A549 (cell line): ENCODE results near the gene CLASP1. TPM values are rescaled to one million over a fixed set of nuclear protein-coding genes. Genes with fewer than 3 reads are reported as not detected.

Experiments used
- ATAC-seq, 2 experiments: fragments of 200-7000 bp in 1 of 2; fragments of >200 bp in 1 of 2; cut with Nextera tagmentation in 1 of 2; cut with Tn5 transposase in 1 of 2; 3 replicates each; pipeline versions ENCODE4 v1.8.0 to v1.9.1; 2018 to 2020; ENCODE audit warnings: mild to moderate bottlenecking in 1 of 2, moderate library complexity in 1 of 2
- CTCF ChIA-PET: fragments of 300-600 bp; sonication (Branson Sonifier 250); formaldehyde crosslinking; extraction: SDS; loops from one replicate; lab custom pipeline; 2021; ENCODE audit warnings: antibody characterized with exemption, inconsistent platforms; lab: Yijun Ruan, JAX
- POLR2A ChIA-PET: fragments of 350-600 bp; formaldehyde crosslinking; extraction: SDS; loops from one replicate; lab custom pipeline; 2021; ENCODE audit warnings: antibody characterized with exemption, inconsistent platforms; lab: Yijun Ruan, JAX
- DNase-seq, 2 experiments: peaks; one replicate each; pipeline versions ENCODE4 v3.0.0 to v3.0.0-alpha.2; 2011 to 2016; ENCODE audit warnings: low read depth in 1 of 2, low spot score in 1 of 2
- FAIRE-seq: peaks from 2 replicates; lab custom pipeline; 2011; peaks lifted over from hg19 to GRCh38; lab: Jason Lieb, UNC
- H3K27ac ChIP-seq, 2 experiments: fragments of >200 bp; sonication (Bioruptor Twin); formaldehyde crosslinking; 3 replicates each; pipeline ENCODE4 v1.5.1; 2016 to 2017
- H3K4me1 ChIP-seq: fragments of >200 bp; sonication (Bioruptor Twin); formaldehyde crosslinking; 3 replicates; pipeline ENCODE4 v1.6.1; 2016
- H3K4me2 ChIP-seq: fragments of >200 bp; sonication (Bioruptor Twin); formaldehyde crosslinking; 3 replicates; pipeline ENCODE4 v1.6.1; 2016
- H3K4me3 ChIP-seq: fragments of >200 bp; sonication (Bioruptor Twin); formaldehyde crosslinking; 3 replicates; pipeline ENCODE4 v1.5.1; 2016
- H3K9me3 ChIP-seq: fragments of >200 bp; sonication (Bioruptor Twin); formaldehyde crosslinking; 3 replicates; pipeline ENCODE4 v1.6.1; 2016
- BHLHE40 ChIP-seq: IDR thresholded peaks from 2 replicates; pipeline ENCODE4 v1.6.1; 2012; ENCODE audit warnings: low read depth, low read length, inconsistent platforms
- CBX2 ChIP-seq: fragments of 200-600 bp; sonication (generic); IDR thresholded peaks from 2 replicates; pipeline ENCODE4 v1.6.1; 2016; ENCODE audit warnings: low read depth, mild to moderate bottlenecking, borderline replicate concordance
- CHD4 ChIP-seq: fragments of 200-600 bp; sonication (generic); IDR thresholded peaks from 2 replicates; pipeline ENCODE4 v1.6.1; 2016; ENCODE audit warnings: antibody characterized with exemption, mild to moderate bottlenecking, borderline replicate concordance
- FOSB ChIP-seq: fragments of 250-450 bp; sonication (Bioruptor Pico); IDR thresholded peaks from 2 replicates; pipeline ENCODE4 v1.5.0; 2020; ENCODE audit warnings: mild to moderate bottlenecking, moderate library complexity
- FOSL2 ChIP-seq, 2 experiments: fragments of 450-650 bp in 1 of 2; fragments of >200 bp in 1 of 2; sonication (Bioruptor Twin) in 1 of 2; formaldehyde crosslinking; IDR thresholded peaks; 2 replicates each; pipeline versions ENCODE4 v1.5.0 to v1.6.1; 2016 to 2020; ENCODE audit warnings: mild to moderate bottlenecking in 1 of 2, moderate library complexity in 1 of 2
- FOXS1 ChIP-seq: fragments of 250-450 bp; sonication (Bioruptor Pico); IDR thresholded peaks from 2 replicates; pipeline ENCODE4 v1.5.0; 2020; ENCODE audit warnings: mild to moderate bottlenecking, moderate library complexity
- HDAC2 ChIP-seq: fragments of 200-600 bp; sonication (generic); IDR thresholded peaks from 2 replicates; pipeline ENCODE4 v1.6.1; 2016
- HEYL ChIP-seq: fragments of 250-450 bp; sonication (Bioruptor Pico); IDR thresholded peaks from 2 replicates; pipeline ENCODE4 v1.8.0; 2021; ENCODE audit warnings: mild to moderate bottlenecking, moderate library complexity
- JUNB ChIP-seq: fragments of >200 bp; sonication (Bioruptor Twin); formaldehyde crosslinking; IDR thresholded peaks from 2 replicates; pipeline ENCODE4 v1.6.1; 2016
- KDM5A ChIP-seq: fragments of 200-600 bp; sonication (generic); IDR thresholded peaks from 2 replicates; pipeline ENCODE4 v1.6.1; 2016; ENCODE audit warnings: antibody characterized with exemption, mild to moderate bottlenecking
- MAZ ChIP-seq: fragments of 150-350 bp; IDR thresholded peaks from 2 replicates; pipeline ENCODE4 v1.6.1; 2014; ENCODE audit warnings: antibody characterized with exemption, low read depth, low read length, borderline replicate concordance
- MYC ChIP-seq: IDR thresholded peaks from 2 replicates; pipeline ENCODE4 v1.6.1; 2012; ENCODE audit warnings: mild to moderate bottlenecking, inconsistent platforms, low read length, improper control_type of control experiment, borderline replicate concordance
- NFE2L2 ChIP-seq: fragments of 150-350 bp; conservative IDR thresholded peaks from 2 replicates; pipeline ENCODE4 v1.6.1; 2014; ENCODE audit warnings: low read length
- POLR2A ChIP-seq: IDR thresholded peaks from 2 replicates; pipeline ENCODE4 v1.6.1; 2012; ENCODE audit warnings: mild to moderate bottlenecking, low read length
- RCOR1 ChIP-seq: fragments of 150-350 bp; IDR thresholded peaks from 2 replicates; pipeline ENCODE4 v1.6.1; 2014; ENCODE audit warnings: antibody characterized with exemption, low read length, low read depth
- RFX5 ChIP-seq: fragments of 450-650 bp; IDR thresholded peaks from 2 replicates; pipeline ENCODE4 v1.7.1; 2014; ENCODE audit warnings: antibody characterized with exemption, mild to moderate bottlenecking, moderate library complexity
- RNF2 ChIP-seq: fragments of 200-600 bp; sonication (generic); IDR thresholded peaks from 2 replicates; pipeline ENCODE4 v1.6.1; 2016; ENCODE audit warnings: low read depth, mild to moderate bottlenecking, antibody characterized with exemption, moderate library complexity, borderline replicate concordance
- SMC3 ChIP-seq: fragments of >200 bp; sonication (Bioruptor Twin); formaldehyde crosslinking; IDR thresholded peaks from 3 replicates; pipeline ENCODE4 v1.6.1; 2018; ENCODE audit warnings: inconsistent platforms
- SREBF2 ChIP-seq: fragments of 450-650 bp; IDR thresholded peaks from 2 replicates; pipeline ENCODE4 v1.6.1; 2014; ENCODE audit warnings: mild to moderate bottlenecking, moderate library complexity
- ZNF302 ChIP-seq: fragments of 250-450 bp; sonication (Bioruptor Pico); IDR thresholded peaks from 2 replicates; pipeline ENCODE4 v1.9.0; 2021; ENCODE audit warnings: inconsistent platforms, mild to moderate bottlenecking, moderate library complexity
- ZSCAN20 ChIP-seq: fragments of 250-450 bp; sonication (Bioruptor Pico); IDR thresholded peaks from 2 replicates; pipeline ENCODE4 v1.8.0; 2022; ENCODE audit warnings: mild to moderate bottlenecking, moderate library complexity
- WGBS: methylation state at CpG from one replicate; pipeline ENCODE4 v1.1.6; 2017; ENCODE audit errors: missing lambda C conversion rate; 5-methylcytosine and 5-hydroxymethylcytosine counted together
- polyA plus RNA-seq, 4 experiments: library from polyadenylated mRNA; depleted of rRNA in 3 of 4; stranded (reverse); fragments of >200 nt; fragmentation: RNase III in 1 of 4; extraction: RNeasy Plus Mini Kit Qiagen cat#74134 plus additional on column Dnase treatment in 1 of 4; gene quantifications; 2 replicates in 3 of 4; 3 replicates in 1 of 4; pipeline ENCODE4 v1.2.3, GENCODE V29; 2011 to 2017
- TF ChIP-seq, protein P1 (sequence below): fragments of 250-450 bp; sonication (Bioruptor Pico); IDR thresholded peaks from 2 replicates; pipeline ENCODE4 v1.5.0; 2021; ENCODE audit warnings: mild to moderate bottlenecking, moderate library complexity, borderline replicate concordance
- TF ChIP-seq, protein P2 (sequence below): fragments of 250-450 bp; sonication (Bioruptor Pico); IDR thresholded peaks from 2 replicates; pipeline ENCODE4 v1.5.0; 2020; ENCODE audit warnings: low read depth, mild to moderate bottlenecking, moderate library complexity
- TF ChIP-seq, protein P3 (sequence below): fragments of >200 bp; sonication (Bioruptor Twin); formaldehyde crosslinking; IDR thresholded peaks from 3 replicates; pipeline ENCODE4 v1.5.1; 2016

Gene CLASP1
- polyA plus RNA-seq, 2 of the 4 experiments (the other 2 are of a cell fraction) = 11.7 to 15.8 TPM

DNA sequence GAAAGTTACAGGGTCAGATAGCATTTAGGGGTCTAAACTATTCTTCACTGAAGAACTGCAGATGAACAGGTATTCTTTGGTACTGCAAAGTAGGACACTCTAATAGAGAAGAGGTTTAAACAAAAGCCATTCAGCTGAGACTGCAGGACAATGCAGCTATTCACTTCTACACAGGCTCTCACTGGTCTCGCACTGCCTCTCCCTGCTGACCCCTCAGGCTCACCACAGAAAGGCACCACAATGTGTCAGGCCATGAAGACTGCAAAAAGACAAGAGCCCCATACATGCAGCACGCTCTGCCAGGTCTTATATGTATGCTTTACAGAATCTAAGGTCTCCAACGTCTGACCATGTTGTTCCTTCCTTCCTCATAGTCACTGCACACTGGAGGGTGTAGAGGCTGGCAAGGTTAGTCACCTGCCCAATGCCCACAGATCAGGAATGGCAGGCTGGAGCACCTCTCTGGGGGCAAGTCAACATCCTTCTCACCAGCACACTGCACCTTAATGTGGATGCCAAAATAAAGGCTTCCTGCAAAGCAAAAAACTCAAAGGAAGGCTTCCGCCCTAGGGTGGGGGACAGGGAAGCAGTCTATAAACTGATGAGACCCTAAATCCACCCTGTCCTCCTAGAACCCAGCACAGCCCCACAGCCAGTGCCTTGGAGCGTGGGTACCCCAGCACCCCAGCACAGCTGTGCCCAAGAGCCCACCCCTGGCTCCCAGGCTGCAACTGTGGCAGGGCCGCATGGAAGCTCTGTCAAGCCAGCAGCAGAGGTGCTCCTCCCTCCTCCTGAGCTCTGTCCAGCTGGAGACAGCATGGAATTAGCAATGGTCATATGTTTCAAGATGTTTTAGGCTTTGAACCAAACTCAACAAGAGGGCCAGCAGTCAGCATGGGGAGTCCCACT lies 129.3 kb downstream of the CLASP1 start:
- TF ChIP-seq FOXS1 (CRISPR knock-in tag) = no peak
- no peak for TF ChIP-seq FOSB (CRISPR knock-in tag)
- FAIRE-seq (no peak), ATAC-seq (peak in 1 of 2 experiments; percentile 31; a peak in 4 of 6 replicates), DNase-seq (no peak)
- no peaks in the 10 kb centered on the region for H3K9me3 ChIP-seq
- H3K4me1 ChIP-seq = no peaks in the 10 kb centered on the region
- POLR2A ChIA-PET = interaction anchor here (1.7 kb wide), 1 partner anchor 11 kb away, joined by 9 read pairs; the partner anchor contains the start of gene RNU4ATAC
- H3K4me3 ChIP-seq = no peak overlapping the region
- no peak overlapping the region for H3K4me2 ChIP-seq
- no peak overlapping the region for H3K27ac ChIP-seq
- 95% methylated on average over 5 of the region's 6 CpGs for WGBS
- CTCF ChIA-PET = no interaction called here

DNA sequence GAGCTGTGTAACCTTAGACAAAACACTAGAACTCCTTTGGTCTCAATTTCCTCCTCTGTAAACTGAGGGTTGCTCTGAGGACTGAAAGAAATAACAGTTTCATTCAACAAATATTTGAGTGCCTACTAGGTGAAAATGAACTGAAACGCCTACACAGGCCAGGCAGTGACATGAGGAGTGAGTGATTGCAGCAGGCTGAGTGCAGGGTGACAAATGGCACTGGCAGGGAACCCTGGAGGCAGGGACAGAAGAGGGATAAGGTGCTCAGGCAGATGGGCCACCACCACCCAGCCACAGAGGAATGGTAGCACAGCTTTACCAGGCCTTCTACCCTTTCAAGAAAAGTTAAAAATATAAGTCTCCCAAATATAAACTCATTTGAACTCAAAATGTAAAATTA lies 130.1 kb downstream of the CLASP1 start:
- ATAC-seq = no peak

DNA sequence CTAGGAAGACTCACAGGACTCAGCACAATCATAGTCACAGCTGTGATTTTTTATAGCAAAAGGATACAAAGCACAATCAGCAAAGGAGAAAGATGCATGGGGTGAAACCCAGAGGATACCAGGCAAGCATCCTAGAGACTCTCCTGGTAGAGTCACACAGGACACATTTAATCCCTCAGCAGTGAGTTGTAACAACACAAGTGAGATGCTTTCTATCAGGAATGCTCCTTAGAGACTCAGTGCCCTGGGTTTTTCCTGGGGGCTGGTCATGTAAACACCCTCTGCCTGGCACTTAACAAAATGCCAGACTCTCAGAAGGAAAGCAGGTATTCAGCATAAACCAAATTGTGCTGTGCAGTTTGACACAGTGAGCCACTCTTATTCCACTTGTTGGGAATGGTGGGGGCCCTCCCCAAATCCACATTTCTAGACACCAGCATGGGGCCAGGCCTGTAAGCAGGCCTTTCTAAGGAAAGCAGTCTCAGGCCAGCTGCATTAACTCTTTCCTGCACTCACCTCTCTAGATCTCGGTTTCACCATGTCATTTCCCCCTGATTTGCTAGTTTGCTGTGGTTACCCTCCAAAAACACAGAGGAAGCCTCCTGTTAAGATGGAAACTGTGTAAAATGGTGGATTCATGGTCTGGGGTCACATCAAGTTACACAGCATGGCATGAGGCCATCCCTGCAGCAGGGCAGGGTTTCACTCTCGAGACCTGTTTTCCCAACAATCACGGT lies 135.5 kb downstream of the CLASP1 start:
- ATAC-seq (no peak), DNase-seq (no peak), FAIRE-seq (no peak)
- ChIA-PET POLR2A (no interaction called here), CTCF (interaction anchor here (1.3 kb wide), 1 partner anchor 10 kb away, joined by 4 read pairs; no protein-coding TSS in a partner anchor)
- no peak overlapping the region for H3K4me2 ChIP-seq
- no peaks in the 10 kb centered on the region for H3K4me1 ChIP-seq
- no peak overlapping the region for H3K4me3 ChIP-seq
- TF ChIP-seq SREBF2 (no peak), RFX5 (no peak), HEYL (CRISPR knock-in tag) (no peak)
- TF ChIP-seq, protein P1, sequence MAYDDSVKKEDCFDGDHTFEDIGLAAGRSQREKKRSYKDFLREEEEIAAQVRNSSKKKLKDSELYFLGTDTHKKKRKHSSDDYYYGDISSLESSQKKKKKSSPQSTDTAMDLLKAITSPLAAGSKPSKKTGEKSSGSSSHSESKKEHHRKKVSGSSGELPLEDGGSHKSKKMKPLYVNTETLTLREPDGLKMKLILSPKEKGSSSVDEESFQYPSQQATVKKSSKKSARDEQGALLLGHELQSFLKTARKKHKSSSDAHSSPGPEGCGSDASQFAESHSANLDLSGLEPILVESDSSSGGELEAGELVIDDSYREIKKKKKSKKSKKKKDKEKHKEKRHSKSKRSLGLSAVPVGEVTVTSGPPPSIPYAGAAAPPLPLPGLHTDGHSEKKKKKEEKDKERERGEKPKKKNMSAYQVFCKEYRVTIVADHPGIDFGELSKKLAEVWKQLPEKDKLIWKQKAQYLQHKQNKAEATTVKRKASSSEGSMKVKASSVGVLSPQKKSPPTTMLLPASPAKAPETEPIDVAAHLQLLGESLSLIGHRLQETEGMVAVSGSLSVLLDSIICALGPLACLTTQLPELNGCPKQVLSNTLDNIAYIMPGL (CRISPR knock-in tag) = no peak
- H3K9me3 ChIP-seq = no peaks in the 10 kb centered on the region
- WGBS = 94% methylated on average over 3 of the region's 3 CpGs
- H3K27ac ChIP-seq = no peak overlapping the region

More for the DNA sequence above, 130.1 kb downstream of the CLASP1 start:
- FAIRE-seq = no peak
- H3K4me1 ChIP-seq = no peaks in the 10 kb centered on the region
- ChIA-PET CTCF (interaction anchor here (0.9 to 1.4 kb wide), 3 partner anchors 11 to 117 kb away, joined by 3 to 4 read pairs (median 3); partner anchors contain the start of gene RNU4ATAC), POLR2A (no interaction called here)
- H3K9me3 ChIP-seq = no peaks in the 10 kb centered on the region
- TF ChIP-seq ZNF302 (no peak), CBX2 (no peak), FOSL2 (IDR thresholded peaks at IDR 0.05) (no peak), FOSL2 (CRISPR knock-in tag; IDR thresholded peaks at IDR 0.05) (no peak), MAZ (no peak), MYC (no peak), HEYL (CRISPR knock-in tag) (no peak), RNF2 (no peak), RCOR1 (no peak), POLR2A (no peak), NFE2L2 (no peak), JUNB (no peak), ZSCAN20 (CRISPR knock-in tag) (no peak), BHLHE40 (no peak), CHD4 (no peak), KDM5A (no peak), HDAC2 (no peak), SMC3 (no peak)
- TF ChIP-seq, protein P2, sequence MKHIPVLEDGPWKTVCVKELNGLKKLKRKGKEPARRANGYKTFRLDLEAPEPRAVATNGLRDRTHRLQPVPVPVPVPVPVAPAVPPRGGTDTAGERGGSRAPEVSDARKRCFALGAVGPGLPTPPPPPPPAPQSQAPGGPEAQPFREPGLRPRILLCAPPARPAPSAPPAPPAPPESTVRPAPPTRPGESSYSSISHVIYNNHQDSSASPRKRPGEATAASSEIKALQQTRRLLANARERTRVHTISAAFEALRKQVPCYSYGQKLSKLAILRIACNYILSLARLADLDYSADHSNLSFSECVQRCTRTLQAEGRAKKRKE = no peak
- TF ChIP-seq, protein P3, sequence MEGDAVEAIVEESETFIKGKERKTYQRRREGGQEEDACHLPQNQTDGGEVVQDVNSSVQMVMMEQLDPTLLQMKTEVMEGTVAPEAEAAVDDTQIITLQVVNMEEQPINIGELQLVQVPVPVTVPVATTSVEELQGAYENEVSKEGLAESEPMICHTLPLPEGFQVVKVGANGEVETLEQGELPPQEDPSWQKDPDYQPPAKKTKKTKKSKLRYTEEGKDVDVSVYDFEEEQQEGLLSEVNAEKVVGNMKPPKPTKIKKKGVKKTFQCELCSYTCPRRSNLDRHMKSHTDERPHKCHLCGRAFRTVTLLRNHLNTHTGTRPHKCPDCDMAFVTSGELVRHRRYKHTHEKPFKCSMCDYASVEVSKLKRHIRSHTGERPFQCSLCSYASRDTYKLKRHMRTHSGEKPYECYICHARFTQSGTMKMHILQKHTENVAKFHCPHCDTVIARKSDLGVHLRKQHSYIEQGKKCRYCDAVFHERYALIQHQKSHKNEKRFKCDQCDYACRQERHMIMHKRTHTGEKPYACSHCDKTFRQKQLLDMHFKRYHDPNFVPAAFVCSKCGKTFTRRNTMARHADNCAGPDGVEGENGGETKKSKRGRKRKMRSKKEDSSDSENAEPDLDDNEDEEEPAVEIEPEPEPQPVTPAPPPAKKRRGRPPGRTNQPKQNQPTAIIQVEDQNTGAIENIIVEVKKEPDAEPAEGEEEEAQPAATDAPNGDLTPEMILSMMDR = no peak
- WGBS = 86% methylated on average over 1 of the region's 1 CpG
- no peak overlapping the region for H3K4me3 ChIP-seq
- DNase-seq = no peak
- H3K4me2 ChIP-seq = no peak overlapping the region
- no peak overlapping the region for H3K27ac ChIP-seq
